GM12878 (cell line): ENCODE results near the gene MXRA7. TPM values are rescaled to one million over a fixed set of nuclear protein-coding genes. Genes with fewer than 3 reads are reported as not detected.

Experiments
- ATAC-seq: fragments of 200-7000 bp; cut with Tn5 transposase; 3 replicates; pipeline ENCODE4 v1.9.1; 2020; ENCODE audit warnings: mild to moderate bottlenecking, moderate library complexity
- BruUV-seq: library from RNA; stranded (reverse); fragments of 400-500 nt; replicated peaks from 2 replicates; lab custom pipeline; 2021; lab: Mats Ljungman, UMichigan
- CTCF ChIA-PET: fragments of 300-600 bp; sonication (Branson Sonifier 250); formaldehyde crosslinking; extraction: SDS; loops from one replicate; lab custom pipeline; 2021; ENCODE audit warnings: inconsistent platforms; lab: Yijun Ruan, JAX
- POLR2A ChIA-PET: fragments of 350-600 bp; formaldehyde crosslinking; extraction: SDS; loops from one replicate; lab custom pipeline; 2021; ENCODE audit warnings: inconsistent platforms; lab: Charles Lee
- RAD21 ChIA-PET: fragments of 300-600 bp; sonication (Branson Sonifier 250); formaldehyde crosslinking; loops from one replicate; lab custom pipeline; 2023; ENCODE audit warnings: antibody characterized with exemption; ENCODE audit not compliant: unreplicated experiment; lab: Charles Lee
- SMC1A ChIA-PET: fragments of 300-600 bp; sonication (Branson Sonifier 250); formaldehyde crosslinking; loops from one replicate; lab custom pipeline; 2023; ENCODE audit not compliant: unreplicated experiment, uncharacterized antibody; lab: Charles Lee
- DNase-seq: peaks from one replicate; pipeline ENCODE4 v3.0.0-alpha.2; 2011; ENCODE audit warnings: low read depth, low spot score
- FAIRE-seq: peaks from 3 replicates; lab custom pipeline; 2011; peaks lifted over from hg19 to GRCh38; lab: Jason Lieb, UNC
- H2AFZ ChIP-seq: 2 replicates; pipeline ENCODE4 v1.6.0; 2011; ENCODE audit warnings: low read depth, low read length, control low read depth; ENCODE audit not compliant: control insufficient read depth
- H3K27ac ChIP-seq: 2 replicates; pipeline ENCODE4 v1.5.1; 2011; ENCODE audit warnings: control low read depth; ENCODE audit not compliant: control insufficient read depth, insufficient read depth
- H3K27me3 ChIP-seq, 2 experiments: replicated peaks in 1 of 2; 2 replicates each; pipeline versions ENCODE4 v1.6.0 to v1.6.1; 2011; ENCODE audit warnings: low read length in 1 of 2; ENCODE audit not compliant: control insufficient read depth in 2 of 2, insufficient read depth in 2 of 2
- H3K36me3 ChIP-seq, 2 experiments: 2 replicates each; pipeline ENCODE4 v1.5.1; 2011; ENCODE audit warnings: low read length in 1 of 2; ENCODE audit not compliant: control insufficient read depth in 2 of 2, insufficient read depth in 2 of 2
- H3K4me1 ChIP-seq: 2 replicates; pipeline ENCODE4 v1.6.1; 2011; ENCODE audit warnings: mild to moderate bottlenecking, low read length, moderate library complexity, mixed read lengths; ENCODE audit not compliant: control insufficient read depth, insufficient read depth
- H3K4me2 ChIP-seq: 2 replicates; pipeline ENCODE4 v1.6.0; 2011; ENCODE audit warnings: control low read depth; ENCODE audit not compliant: control insufficient read depth, insufficient read depth
- H3K4me3 ChIP-seq: fragments of 200-600 bp; sonication (generic); 2 replicates; pipeline ENCODE4 v1.5.1; 2016
- H3K79me2 ChIP-seq: 2 replicates; pipeline ENCODE4 v1.6.0; 2011; ENCODE audit warnings: low read length; ENCODE audit not compliant: control insufficient read depth, insufficient read depth
- H3K9ac ChIP-seq: 2 replicates; pipeline ENCODE4 v1.8.0; 2011; ENCODE audit warnings: low read length, control low read depth, mixed read lengths; ENCODE audit not compliant: control insufficient read depth, insufficient read depth
- H3K9me3 ChIP-seq: replicated peaks from 3 replicates; pipeline ENCODE4 v1.5.1; 2011; ENCODE audit warnings: mild to moderate bottlenecking, low read length; ENCODE audit not compliant: control insufficient read depth, insufficient read depth
- H4K20me1 ChIP-seq: 2 replicates; pipeline ENCODE4 v1.6.0; 2011; ENCODE audit not compliant: control insufficient read depth, insufficient read depth
- CBFB ChIP-seq: IDR thresholded peaks from 2 replicates; pipeline ENCODE4 v1.6.1; 2016; ENCODE audit warnings: antibody characterized with exemption, low read depth
- EGR1 ChIP-seq, 2 experiments: IDR thresholded peaks; 1 replicate in 1 of 2; 2 replicates in 1 of 2; pipeline ENCODE4 v1.6.1; 2011 to 2012; ENCODE audit warnings: low read depth in 2 of 2, low read length in 2 of 2, borderline replicate concordance in 1 of 2, mild to moderate bottlenecking in 1 of 2, moderate library complexity in 1 of 2
- FOS ChIP-seq: IDR thresholded peaks from 3 replicates; pipeline ENCODE4 v1.6.1; 2011; ENCODE audit warnings: borderline replicate concordance; ENCODE audit not compliant: insufficient read length; ENCODE audit errors: extremely low read depth
- GATAD2B ChIP-seq: fragments of 450-650 bp; conservative IDR thresholded peaks from 2 replicates; pipeline ENCODE4 v1.6.1; 2017; ENCODE audit warnings: low read depth, mild to moderate bottlenecking, moderate library complexity
- IKZF1 ChIP-seq: fragments of 450-650 bp; conservative IDR thresholded peaks from 2 replicates; pipeline ENCODE4 v1.6.1; 2017; ENCODE audit warnings: antibody characterized with exemption, mild to moderate bottlenecking
- MXI1 ChIP-seq: fragments of 150-350 bp; IDR thresholded peaks from 2 replicates; pipeline ENCODE4 v1.6.1; 2011; ENCODE audit warnings: low read depth, mild to moderate bottlenecking, inconsistent platforms, low read length, improper control_type of control experiment
- NBN ChIP-seq: fragments of 450-650 bp; IDR thresholded peaks from 2 replicates; pipeline ENCODE4 v1.6.1; 2016
- NFYA ChIP-seq: IDR thresholded peaks from 2 replicates; pipeline ENCODE4 v1.6.1; 2011; ENCODE audit warnings: low read depth, mild to moderate bottlenecking, low read length, improper control_type of control experiment, borderline replicate concordance
- NFYB ChIP-seq: IDR thresholded peaks from 2 replicates; pipeline ENCODE4 v1.6.1; 2011; ENCODE audit warnings: low read depth, mild to moderate bottlenecking, low read length, improper control_type of control experiment, moderate library complexity; ENCODE audit not compliant: insufficient read depth
- NR2C1 ChIP-seq: fragments of 450-650 bp; IDR thresholded peaks from 2 replicates; pipeline ENCODE4 v1.6.1; 2017; ENCODE audit warnings: antibody characterized with exemption, mild to moderate bottlenecking, moderate library complexity
- SIX5 ChIP-seq: IDR thresholded peaks from 2 replicates; pipeline ENCODE4 v1.6.1; 2011; ENCODE audit warnings: mild to moderate bottlenecking, low read depth, low read length, moderate library complexity; ENCODE audit not compliant: severe bottlenecking
- ZNF207 ChIP-seq: fragments of 450-650 bp; IDR thresholded peaks from 2 replicates; pipeline ENCODE4 v1.6.1; 2014; ENCODE audit warnings: antibody characterized with exemption, mild to moderate bottlenecking, borderline replicate concordance
- WGBS: methylation state at CpG from one replicate; pipeline ENCODE4 v1.1.6; 2016; ENCODE audit warnings: low lambda C conversion rate; ENCODE audit not compliant: insufficient replicate concordance, insufficient coverage; ENCODE audit errors: missing lambda C conversion rate; 5-methylcytosine and 5-hydroxymethylcytosine counted together
- in situ Hi-C: fragments of 300-500 bp; cut with MboI; formaldehyde crosslinking; loops from 9 replicates; pipeline ENCODE4 v1.14.3; 2018; ENCODE audit warnings: mixed read lengths
- intact Hi-C: fragments of 100-400 bp; cut with micrococcal nuclease; formaldehyde crosslinking; loops from one replicate; pipeline ENCODE4 v1.14.2; 2022; ENCODE audit not compliant: unreplicated experiment
- polyA plus RNA-seq, 11 experiments: library from polyadenylated mRNA; depleted of rRNA in 4 of 11; unstranded in 6 of 11; stranded (reverse) in 5 of 11; fragments of >200 nt; fragmentation: Nextera tagmentation in 4 of 11; fragmentation: Illumina TruSeq in 1 of 11; extraction: Ambion mirVana in 4 of 11; extraction: Trizol in 1 of 11; gene quantifications; 1 replicate in 1 of 11; 2 replicates in 10 of 11; pipeline versions ENCODE4 v1.2.1 to v1.2.3, GENCODE V29; 2011 to 2016; ENCODE audit warnings: inconsistent platforms in 2 of 11, missing spikeins in 2 of 11, low read depth in 1 of 11
- total RNA-seq, 4 experiments: library from RNA; depleted of rRNA in 3 of 4; stranded (reverse); fragments of >200 nt in 3 of 4; fragmentation: Illumina TruSeq in 1 of 4; extraction: Trizol in 1 of 4; gene quantifications; 2 replicates each; pipeline versions ENCODE4 v1.2.1 to v1.2.3, GENCODE V29; 2013 to 2021
- TF ChIP-seq, protein P1 (sequence below): fragments of 450-650 bp; IDR thresholded peaks from 2 replicates; pipeline ENCODE4 v1.6.1; 2017; ENCODE audit warnings: borderline replicate concordance
- TF ChIP-seq, protein P2 (sequence below): fragments of 450-650 bp; IDR thresholded peaks from 2 replicates; pipeline ENCODE4 v1.6.1; 2017; ENCODE audit warnings: mild to moderate bottlenecking, moderate library complexity
- TF ChIP-seq, protein P3 (sequence below): fragments of 450-650 bp; IDR thresholded peaks from 2 replicates; pipeline ENCODE4 v1.6.1; 2016; ENCODE audit warnings: mild to moderate bottlenecking

Gene MXRA7
- total and polyA plus RNA-seq, 10 of the 15 experiments (the other 5 are each of a cell fraction or from before 2014, with no cell fraction given) = 0.03 to 2.0 (median 0.33) TPM

DNA sequence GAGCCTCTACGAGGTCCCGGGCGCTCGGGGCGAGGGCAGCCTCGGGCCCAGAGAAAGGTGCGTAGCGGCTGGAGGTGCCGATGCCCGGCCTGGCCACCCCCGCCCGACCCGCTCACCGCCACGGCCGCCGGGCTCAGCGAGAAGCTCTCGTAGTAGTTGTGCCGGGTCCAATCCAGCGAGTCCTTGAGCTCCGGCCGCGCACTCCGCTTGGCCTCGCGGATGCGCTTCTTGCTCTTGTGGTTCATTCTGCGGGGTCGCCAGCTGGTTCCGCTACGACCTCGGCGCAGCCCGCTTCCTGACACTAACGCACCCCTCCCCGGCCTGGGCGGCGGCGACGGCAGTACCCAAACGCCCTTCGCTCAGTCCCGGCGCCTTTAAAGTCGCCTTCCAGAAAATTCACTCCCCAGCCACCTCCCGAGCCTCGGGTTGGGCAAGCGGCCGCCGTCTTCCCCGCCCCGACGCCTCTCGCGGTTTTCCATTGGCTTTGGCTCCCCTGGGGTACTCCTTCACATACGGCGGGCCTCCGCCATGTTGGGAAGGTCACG lies 15.5 kb upstream of the MXRA7 start, which contains the start of gene JMJD6:
Gene JMJD6, minus strand, starts transcription at position 376 of the 545 bp plus-strand sequence. Its CDS starts 131 bp downstream, at position 245.
- TSS peak; percentile 82 for BruUV-seq
- in situ Hi-C loops (no loop called here), intact Hi-C loops (loop anchor here (5.0 kb wide), 1 partner anchor 111 kb away; no protein-coding TSS in a partner anchor)
- WGBS = 1% methylated on average over 46 of the region's 60 CpGs
- POLR2A ChIA-PET = interaction anchor here (1.1 to 4.4 kb wide), 3 partner anchors 11 to 64 kb away, joined by 3 to 60 read pairs (median 3); partner anchors contain the start of genes MFSD11 and SRSF2
- Histone ChIP-seq H3K9ac (peak within 1 kb of the TSS; percentile 98), H4K20me1 (no peaks in the 10 kb centered on the region), H3K4me1 (no peaks in the 10 kb centered on the region; the same call in 1 of the 2 replicates), H3K4me2 (peak within 1 kb of the TSS; percentile 68), H3K27ac (peak within 1 kb of the TSS; percentile 98), H3K9me3 (no peaks in the 10 kb centered on the region), H2AFZ (peak within 1 kb of the TSS; percentile 78), H3K36me3 (peaks cover 0 to 15% of the 10 kb centered on the region in 2 experiments; a peak in 2 of 4 replicates), H3K27me3 (no peaks in the 10 kb centered on the region), H3K4me3 (peak within 1 kb of the TSS; percentile 97), H3K79me2 (peaks cover 68% of the 10 kb centered on the region)
- SMC1A ChIA-PET = interaction anchor here (1.0 kb wide), 1 partner anchor 20 kb away, joined by 3 read pairs; no protein-coding TSS in a partner anchor
- ATAC-seq = peak; percentile 85
- RAD21 ChIA-PET = interaction anchor here (0.6 to 1.1 kb wide), 2 partner anchors 9 to 414 kb away, joined by 3 to 4 read pairs; partner anchors contain the start of gene SEC14L1
- CTCF ChIA-PET = interaction anchor here (3.4 to 7.2 kb wide), 2 partner anchors 9 to 12 kb away, joined by 12 to 65 read pairs; no protein-coding TSS in a partner anchor
- peak; percentile 82 for FAIRE-seq
- peak; percentile 86 for DNase-seq
- TF ChIP-seq NFYA (no peak), GATAD2B (peak; percentile 88), CBFB (0 out of 2 replicates have a peak, but pooled peaks have one; percentile 63), FOS (peak; percentile 31), SIX5 (peak; percentile 69), NFYB (peak; percentile 64; the same call in 1 of the 2 replicates), NBN (peak; percentile 58; the same call in 1 of the 2 replicates), IKZF1 (peak; percentile 78), EGR1 (IDR thresholded peaks at IDR 0.05; ENCODE audit: borderline replicate concordance in 1 of 2, low read depth in 2 of 2, low read length in 2 of 2) (no peak), MXI1 (no peak), NR2C1 (peak; percentile 71), ZNF207 (peak; percentile 45; the same call in 1 of the 2 replicates)
- TF ChIP-seq, protein P1, sequence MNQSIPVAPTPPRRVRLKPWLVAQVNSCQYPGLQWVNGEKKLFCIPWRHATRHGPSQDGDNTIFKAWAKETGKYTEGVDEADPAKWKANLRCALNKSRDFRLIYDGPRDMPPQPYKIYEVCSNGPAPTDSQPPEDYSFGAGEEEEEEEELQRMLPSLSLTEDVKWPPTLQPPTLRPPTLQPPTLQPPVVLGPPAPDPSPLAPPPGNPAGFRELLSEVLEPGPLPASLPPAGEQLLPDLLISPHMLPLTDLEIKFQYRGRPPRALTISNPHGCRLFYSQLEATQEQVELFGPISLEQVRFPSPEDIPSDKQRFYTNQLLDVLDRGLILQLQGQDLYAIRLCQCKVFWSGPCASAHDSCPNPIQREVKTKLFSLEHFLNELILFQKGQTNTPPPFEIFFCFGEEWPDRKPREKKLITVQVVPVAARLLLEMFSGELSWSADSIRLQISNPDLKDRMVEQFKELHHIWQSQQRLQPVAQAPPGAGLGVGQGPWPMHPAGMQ = peak; percentile 65; the same call in 1 of the 2 replicates
- TF ChIP-seq, protein P2, sequence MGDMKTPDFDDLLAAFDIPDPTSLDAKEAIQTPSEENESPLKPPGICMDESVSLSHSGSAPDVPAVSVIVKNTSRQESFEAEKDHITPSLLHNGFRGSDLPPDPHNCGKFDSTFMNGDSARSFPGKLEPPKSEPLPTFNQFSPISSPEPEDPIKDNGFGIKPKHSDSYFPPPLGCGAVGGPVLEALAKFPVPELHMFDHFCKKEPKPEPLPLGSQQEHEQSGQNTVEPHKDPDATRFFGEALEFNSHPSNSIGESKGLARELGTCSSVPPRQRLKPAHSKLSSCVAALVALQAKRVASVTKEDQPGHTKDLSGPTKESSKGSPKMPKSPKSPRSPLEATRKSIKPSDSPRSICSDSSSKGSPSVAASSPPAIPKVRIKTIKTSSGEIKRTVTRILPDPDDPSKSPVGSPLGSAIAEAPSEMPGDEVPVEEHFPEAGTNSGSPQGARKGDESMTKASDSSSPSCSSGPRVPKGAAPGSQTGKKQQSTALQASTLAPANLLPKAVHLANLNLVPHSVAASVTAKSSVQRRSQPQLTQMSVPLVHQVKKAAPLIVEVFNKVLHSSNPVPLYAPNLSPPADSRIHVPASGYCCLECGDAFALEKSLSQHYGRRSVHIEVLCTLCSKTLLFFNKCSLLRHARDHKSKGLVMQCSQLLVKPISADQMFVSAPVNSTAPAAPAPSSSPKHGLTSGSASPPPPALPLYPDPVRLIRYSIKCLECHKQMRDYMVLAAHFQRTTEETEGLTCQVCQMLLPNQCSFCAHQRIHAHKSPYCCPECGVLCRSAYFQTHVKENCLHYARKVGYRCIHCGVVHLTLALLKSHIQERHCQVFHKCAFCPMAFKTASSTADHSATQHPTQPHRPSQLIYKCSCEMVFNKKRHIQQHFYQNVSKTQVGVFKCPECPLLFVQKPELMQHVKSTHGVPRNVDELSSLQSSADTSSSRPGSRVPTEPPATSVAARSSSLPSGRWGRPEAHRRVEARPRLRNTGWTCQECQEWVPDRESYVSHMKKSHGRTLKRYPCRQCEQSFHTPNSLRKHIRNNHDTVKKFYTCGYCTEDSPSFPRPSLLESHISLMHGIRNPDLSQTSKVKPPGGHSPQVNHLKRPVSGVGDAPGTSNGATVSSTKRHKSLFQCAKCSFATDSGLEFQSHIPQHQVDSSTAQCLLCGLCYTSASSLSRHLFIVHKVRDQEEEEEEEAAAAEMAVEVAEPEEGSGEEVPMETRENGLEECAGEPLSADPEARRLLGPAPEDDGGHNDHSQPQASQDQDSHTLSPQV = peak; percentile 100
- TF ChIP-seq, protein P3, sequence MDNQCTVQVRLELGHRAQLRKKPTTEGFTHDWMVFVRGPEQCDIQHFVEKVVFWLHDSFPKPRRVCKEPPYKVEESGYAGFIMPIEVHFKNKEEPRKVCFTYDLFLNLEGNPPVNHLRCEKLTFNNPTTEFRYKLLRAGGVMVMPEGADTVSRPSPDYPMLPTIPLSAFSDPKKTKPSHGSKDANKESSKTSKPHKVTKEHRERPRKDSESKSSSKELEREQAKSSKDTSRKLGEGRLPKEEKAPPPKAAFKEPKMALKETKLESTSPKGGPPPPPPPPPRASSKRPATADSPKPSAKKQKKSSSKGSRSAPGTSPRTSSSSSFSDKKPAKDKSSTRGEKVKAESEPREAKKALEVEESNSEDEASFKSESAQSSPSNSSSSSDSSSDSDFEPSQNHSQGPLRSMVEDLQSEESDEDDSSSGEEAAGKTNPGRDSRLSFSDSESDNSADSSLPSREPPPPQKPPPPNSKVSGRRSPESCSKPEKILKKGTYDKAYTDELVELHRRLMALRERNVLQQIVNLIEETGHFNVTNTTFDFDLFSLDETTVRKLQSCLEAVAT = 0 out of 2 replicates have a peak, but pooled peaks have one; percentile 9
